Fibroblast of the aortic adventitia (primary cell): Measurements from ENCODE around the gene ANKRD11. TPM values are rescaled to one million over a fixed set of nuclear protein-coding genes. Genes with fewer than 3 reads are reported as not detected.

Experiments
- DNase-seq: peaks from one replicate; pipeline ENCODE4 v3.0.0-alpha.2; 2010; ENCODE audit warnings: low read depth
- H3K4me3 ChIP-seq: 2 replicates; pipeline ENCODE4 v1.5.1; 2011; ENCODE audit warnings: low read depth, mild to moderate bottlenecking, control low read depth, low read length, moderate library complexity
- CTCF ChIP-seq: IDR thresholded peaks from 2 replicates; pipeline ENCODE4 v1.5.1; 2011; ENCODE audit warnings: mild to moderate bottlenecking, low read length, control low read depth, inconsistent platforms; ENCODE audit not compliant: insufficient read depth
- total RNA-seq: library from RNA; depleted of rRNA; stranded (reverse); fragments of >200 nt; gene quantifications from 2 replicates; pipeline ENCODE4 v1.2.3, GENCODE V29; 2012; ENCODE audit warnings: low replicate concordance

ANKRD11 gene
- total RNA-seq, 1 donor: 78.9 TPM

GRCh38 chr16:89371386-89371785, 119.0 kb downstream of the ANKRD11 start:
- no peak overlapping the region for H3K4me3 ChIP-seq
- no peak for TF ChIP-seq CTCF
- DNase-seq: no peak

- no peak for TF ChIP-seq CTCF
- H3K4me3 ChIP-seq: no peak overlapping the region
- no peak for DNase-seq
These were observed 119.8 kb downstream of the ANKRD11 start for GRCh38 chr16:89370601-89371000.

- no peak for TF ChIP-seq CTCF
- H3K4me3 ChIP-seq: no peak overlapping the region
- peak; percentile 46 for DNase-seq
These were observed 120.3 kb downstream of the ANKRD11 start for GRCh38 chr16:89370081-89370511.

- no peak for TF ChIP-seq CTCF
- no peak overlapping the region for H3K4me3 ChIP-seq
- DNase-seq: no peak
These were observed 121.0 kb downstream of the ANKRD11 start for GRCh38 chr16:89369266-89369895.

- no peak overlapping the region for H3K4me3 ChIP-seq
- TF ChIP-seq CTCF: no peak
- no peak for DNase-seq
These were observed 121.6 kb downstream of the ANKRD11 start for GRCh38 chr16:89368604-89369249.

- DNase-seq: no peak
- H3K4me3 ChIP-seq: no peak overlapping the region
- no peak for TF ChIP-seq CTCF
These were observed 122.8 kb downstream of the ANKRD11 start for GRCh38 chr16:89367538-89367915.
